HepG2 (cell line): ENCODE results near the gene MLLT1. TPM values are rescaled to one million over a fixed set of nuclear protein-coding genes. Genes with fewer than 3 reads are reported as not detected.
A peak's percentile ranks its signal among the peaks of the same experiment; 100 is the strongest.

Experiments
- ATAC-seq: fragments of 200-7000 bp; cut with Tn5 transposase; 3 replicates; pipeline ENCODE4 v1.9.1; 2020; ENCODE audit warnings: mild to moderate bottlenecking, moderate library complexity
- BruUV-seq: library from RNA; stranded (reverse); fragments of 400-500 nt; replicated peaks from 2 replicates; lab custom pipeline; 2021; lab: Mats Ljungman, UMichigan
- CTCF ChIA-PET: fragments of 300-600 bp; formaldehyde crosslinking; extraction: SDS; loops from one replicate; lab custom pipeline; 2021; ENCODE audit warnings: low total read pairs, inconsistent platforms, low intra/inter-chr PET ratio; lab: Yijun Ruan, JAX
- POLR2A ChIA-PET: fragments of 350-600 bp; sonication (Branson Sonifier 250); formaldehyde crosslinking; loops from one replicate; lab custom pipeline; 2020; ENCODE audit warnings: antibody characterized with exemption, inconsistent platforms; lab: Yijun Ruan, JAX
- DNase-seq: peaks from one replicate; pipeline ENCODE4 v3.0.0-alpha.2; 2015; ENCODE audit warnings: low spot score
- FAIRE-seq: peaks from 3 replicates; lab custom pipeline; 2011; peaks lifted over from hg19 to GRCh38; lab: Jason Lieb, UNC
- H2AFZ ChIP-seq: one replicate; pipeline ENCODE4 v1.6.1; 2011; ENCODE audit warnings: low read length, inconsistent platforms
- H3K27ac ChIP-seq: fragments of 300-600 bp; 3 replicates; pipeline ENCODE4 v1.8.0; 2011; ENCODE audit warnings: mixed run types, mild to moderate bottlenecking, mixed read lengths, low read length, inconsistent platforms; ENCODE audit not compliant: insufficient read depth; ENCODE audit errors: extremely low read length
- H3K27me3 ChIP-seq, 2 experiments: fragments of 200-600 bp in 1 of 2; 2 replicates in 1 of 2; 3 replicates in 1 of 2; pipeline versions ENCODE4 v1.6.0 to v1.8.0; 2011; ENCODE audit warnings: low read length in 2 of 2, mild to moderate bottlenecking in 2 of 2, moderate library complexity in 2 of 2, inconsistent platforms in 1 of 2; ENCODE audit not compliant: insufficient read depth in 2 of 2, control insufficient read depth in 1 of 2
- H3K36me3 ChIP-seq, 2 experiments: fragments of 200-600 bp in 1 of 2; replicated peaks in 1 of 2; 2 replicates in 1 of 2; 3 replicates in 1 of 2; pipeline versions ENCODE4 v1.5.1 to v1.8.0; 2011; ENCODE audit warnings: low read length in 2 of 2, inconsistent platforms in 1 of 2; ENCODE audit not compliant: insufficient read depth in 2 of 2, control insufficient read depth in 1 of 2
- H3K4me1 ChIP-seq: 2 replicates; pipeline ENCODE4 v1.5.1; 2012; ENCODE audit warnings: low read length, inconsistent platforms; ENCODE audit not compliant: insufficient read depth
- H3K4me2 ChIP-seq: 2 replicates; pipeline ENCODE4 v1.6.0; 2011; ENCODE audit warnings: low read depth, low read length, inconsistent platforms
- H3K4me3 ChIP-seq, 3 experiments: fragments of 200-600 bp in 1 of 3; sonication (generic), shearing (Covaris generic) in 1 of 3; replicated peaks in 1 of 3; 2 replicates each; pipeline ENCODE4 v1.5.1; 2011 to 2016; ENCODE audit warnings: low read length in 3 of 3, inconsistent platforms in 2 of 3, low read depth in 2 of 3, mild to moderate bottlenecking in 2 of 3, control low read depth in 1 of 3, mixed read lengths in 1 of 3; ENCODE audit not compliant: insufficient read depth in 1 of 3
- H3K79me2 ChIP-seq: one replicate; pipeline ENCODE4 v1.6.1; 2011; ENCODE audit warnings: low read length, inconsistent platforms; ENCODE audit not compliant: insufficient read depth
- H3K9ac ChIP-seq: 2 replicates; pipeline ENCODE4 v1.6.0; 2011; ENCODE audit warnings: mild to moderate bottlenecking, low read depth, low read length, inconsistent platforms; ENCODE audit not compliant: insufficient read depth
- H3K9me3 ChIP-seq: 2 replicates; pipeline ENCODE4 v1.5.1; 2012; ENCODE audit warnings: mild to moderate bottlenecking, low read length
- H4K20me1 ChIP-seq: 2 replicates; pipeline ENCODE4 v1.6.0; 2011; ENCODE audit warnings: inconsistent platforms, mild to moderate bottlenecking, low read length, moderate library complexity; ENCODE audit not compliant: insufficient read depth
- ATF7 ChIP-seq, 2 experiments: fragments of 450-650 bp in 1 of 2; sonication (generic) in 1 of 2; formaldehyde crosslinking in 1 of 2; IDR thresholded peaks; 2 replicates each; pipeline versions ENCODE4 v1.4.0 to v1.6.1; 2016 to 2020; ENCODE audit warnings: antibody characterized with exemption in 1 of 2, mild to moderate bottlenecking in 1 of 2, missing genetic modification reagents in 1 of 2
- CBX5 ChIP-seq: sonication (generic); formaldehyde crosslinking; IDR thresholded peaks from 2 replicates; pipeline ENCODE4 v1.4.0; 2020; ENCODE audit warnings: missing genetic modification reagents, borderline replicate concordance
- DNMT3B ChIP-seq: conservative IDR thresholded peaks from 2 replicates; pipeline ENCODE4 v1.6.1; 2016; ENCODE audit warnings: missing biosample characterization, control low read depth
- RXRB ChIP-seq: IDR thresholded peaks from 2 replicates; pipeline ENCODE4 v1.6.1; 2016; ENCODE audit warnings: borderline replicate concordance, missing genetic modification reagents, missing compliant biosample characterization
- SALL2 ChIP-seq: sonication (generic); formaldehyde crosslinking; IDR thresholded peaks from 2 replicates; pipeline ENCODE4 v1.8.1; 2023; ENCODE audit warnings: mild to moderate bottlenecking, missing genetic modification reagents, inconsistent platforms
- ZNF746 ChIP-seq: sonication (generic); formaldehyde crosslinking; IDR thresholded peaks from 2 replicates; pipeline ENCODE4 v1.8.0; 2022; ENCODE audit warnings: mild to moderate bottlenecking, missing genetic modification reagents
- WGBS: methylation state at CpG from one replicate; pipeline ENCODE4 v1.1.6; 2017; ENCODE audit warnings: low lambda C conversion rate; 5-methylcytosine and 5-hydroxymethylcytosine counted together
- in situ Hi-C: cut with HindIII; loops from 2 replicates; pipeline ENCODE4 v1.10.0; 2017; ENCODE audit warnings: low pct_unique_long_range_greater_than_20kb; ENCODE audit not compliant: extremely low pct_ligation_motif_present
- intact Hi-C: fragments of 100-400 bp; cut with micrococcal nuclease; formaldehyde crosslinking; loops from one replicate; pipeline ENCODE4 v1.10.0; 2022; ENCODE audit not compliant: unreplicated experiment
- polyA plus RNA-seq, 8 experiments: library from polyadenylated mRNA; depleted of rRNA in 3 of 8; stranded (reverse) in 7 of 8; unstranded in 1 of 8; fragments of >200 nt; fragmentation: Illumina TruSeq in 4 of 8; extraction: Trizol in 4 of 8; gene quantifications; 2 replicates each; pipeline versions ENCODE4 v1.2.1 to v1.2.3, GENCODE V29; 2011 to 2016; ENCODE audit warnings: low read depth in 4 of 8, missing spikeins in 1 of 8, mixed read lengths in 1 of 8; ENCODE audit not compliant: insufficient read depth in 1 of 8
- total RNA-seq, 5 experiments: library from RNA; depleted of rRNA; stranded (reverse); fragments of >200 nt; fragmentation: Illumina TruSeq; extraction: Trizol; gene quantifications; 2 replicates each; pipeline ENCODE4 v1.2.3, GENCODE V29; 2016; ENCODE audit warnings: low read depth in 1 of 5

MLLT1 gene
- total and polyA plus RNA-seq, 2 of the 13 experiments (the other 11 are each of a cell fraction or from before 2014, with no cell fraction given) = 11.7 to 12.2 TPM

DNA sequence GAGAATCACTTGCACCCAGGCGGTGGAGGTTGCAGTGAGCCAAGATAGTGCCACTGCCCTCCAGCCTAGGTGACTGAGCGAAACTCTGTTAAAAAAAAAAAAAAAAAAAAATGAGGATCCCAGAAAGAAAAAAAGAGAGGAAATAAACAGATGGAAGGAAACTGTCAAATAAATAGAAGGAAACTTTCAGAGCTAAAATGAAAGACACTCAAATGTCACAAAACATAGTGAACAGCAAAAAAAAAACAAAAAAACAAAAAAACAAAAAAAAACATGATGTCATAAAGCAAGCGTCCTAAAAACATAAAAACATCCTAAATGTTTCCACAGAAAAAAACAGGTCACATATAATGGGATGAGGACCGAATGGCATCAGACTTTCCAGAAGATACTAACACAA lies 15.0 kb downstream of the MLLT1 start:
- in situ Hi-C loops (no loop called here), intact Hi-C loops (no loop called here)
- Histone ChIP-seq H4K20me1 (peaks cover 7% of the 10 kb centered on the region; the same call in 1 of the 2 replicates), H3K36me3 (peaks cover 30 to 70% of the 10 kb centered on the region in 2 experiments; a peak in 4 of 5 replicates), H3K27me3 (no peaks in the 10 kb centered on the region), H3K9ac (no peak overlapping the region), H3K4me3 (no peak overlapping the region), H3K4me1 (peaks cover 28% of the 10 kb centered on the region), H3K27ac (no peak overlapping the region), H2AFZ (no peak overlapping the region), H3K4me2 (no peak overlapping the region), H3K9me3 (no peaks in the 10 kb centered on the region), H3K79me2 (peaks cover 11% of the 10 kb centered on the region)
- POLR2A ChIA-PET = interaction anchor here (0.7 kb wide), 1 partner anchor 211 kb away, joined by 5 read pairs; no protein-coding TSS in a partner anchor
- no peak for DNase-seq
- no peak for ATAC-seq
- 97% methylated on average over 4 of the region's 4 CpGs for WGBS
- CTCF ChIA-PET = no interaction called here
- no TSS peak for BruUV-seq
- no peak for FAIRE-seq
- TF ChIP-seq DNMT3B (CRISPR knock-in tag) (no peak), SALL2 (CRISPR knock-in tag) (no peak), ATF7 (IDR thresholded peaks at IDR 0.05) (peak; percentile 47; the same call in 1 of the 2 replicates), ATF7 (CRISPR knock-in tag; IDR thresholded peaks at IDR 0.05) (no peak), RXRB (CRISPR knock-in tag) (no peak)

DNA sequence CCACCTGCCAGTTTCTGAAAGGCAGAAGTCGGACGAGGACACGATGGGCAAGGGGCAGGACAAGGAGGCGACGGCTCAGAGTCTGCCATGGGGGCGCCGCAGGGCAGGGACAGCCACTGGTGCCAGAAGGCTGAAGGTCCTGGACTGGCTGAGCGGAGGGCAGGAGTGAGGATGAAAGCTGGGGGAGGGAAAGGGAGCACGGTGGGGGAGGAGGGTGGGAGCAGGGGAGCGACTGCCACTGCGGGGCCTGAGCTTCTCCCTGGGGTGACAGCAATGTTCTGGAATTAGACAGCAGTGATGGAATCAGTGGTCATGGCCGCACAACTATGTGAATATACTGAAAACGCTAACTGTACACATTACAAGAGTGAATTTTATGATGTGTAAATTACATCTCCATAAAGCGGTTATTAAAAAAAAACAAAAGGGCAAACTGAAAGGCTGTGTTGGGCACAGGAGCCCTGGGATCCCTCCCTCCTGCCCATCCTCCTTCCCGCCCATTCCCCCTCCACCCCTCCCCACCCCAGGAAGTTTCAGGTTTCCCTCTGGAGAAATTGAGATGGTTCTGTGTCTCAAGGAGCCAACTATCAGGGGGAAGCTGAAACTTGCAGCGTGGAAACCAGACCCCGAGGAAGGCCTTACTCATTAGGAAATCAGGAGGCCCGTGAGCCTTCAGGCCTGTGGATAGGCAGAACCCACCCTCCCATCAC lies 15.9 kb downstream of the MLLT1 start:
- 97% methylated on average over 18 of the region's 18 CpGs for WGBS
- H3K4me2 ChIP-seq = no peak overlapping the region
- no peak overlapping the region for H2AFZ ChIP-seq
- TF ChIP-seq CBX5 (no peak), ZNF746 (CRISPR knock-in tag) (no peak)
- peaks cover 29 to 70% of the 10 kb centered on the region in 2 experiments; a peak in 4 of 5 replicates for H3K36me3 ChIP-seq
- no peak overlapping the region for H3K27ac ChIP-seq
- no peaks in the 10 kb centered on the region for H3K9me3 ChIP-seq
- peaks cover 7% of the 10 kb centered on the region; the same call in 1 of the 2 replicates for H4K20me1 ChIP-seq
- in situ Hi-C loops (no loop called here), intact Hi-C loops (no loop called here)
- FAIRE-seq (no peak), DNase-seq (no peak), ATAC-seq (no peak)
- H3K9ac ChIP-seq = no peak overlapping the region
- POLR2A ChIA-PET = no interaction called here
- CTCF ChIA-PET = no interaction called here
- no peaks in the 10 kb centered on the region for H3K27me3 ChIP-seq
- H3K4me3 ChIP-seq = no peak overlapping the region
- BruUV-seq = no TSS peak
- H3K79me2 ChIP-seq = peaks cover 18% of the 10 kb centered on the region
- peaks cover 28% of the 10 kb centered on the region for H3K4me1 ChIP-seq
